HG03571 (cell line): ENCODE results near the gene CIT.
"Not testable (repeated sequence)": the region's sequence is repeated elsewhere in the genome, so short reads cannot be mapped to it uniquely, and the experiment has no call there.

ENCODE experiments used
- ATAC-seq: cut with Tn5 transposase; IDR thresholded peaks from one replicate; pipeline ENCODE4 v1.9.1; 2021; ENCODE audit not compliant: unreplicated experiment

The CIT gene

GRCh38 chr12:119660076-119660475 lies 217.0 kb downstream of the CIT start:
- no peak for ATAC-seq

GRCh38 chr12:119659289-119659897 lies 217.7 kb downstream of the CIT start:
- ATAC-seq, result no peak

- ATAC-seq, result not testable (repeated sequence)
These were observed 219.0 kb downstream of the CIT start for GRCh38 chr12:119658166-119658565.

GRCh38 chr12:119657001-119657400 lies 220.1 kb downstream of the CIT start:
- ATAC-seq, result not testable (repeated sequence)

- ATAC-seq, result no peak
These were observed 224.5 kb downstream of the CIT start for GRCh38 chr12:119652665-119653064.

- ATAC-seq, result no peak
These were observed 227.8 kb downstream of the CIT start for GRCh38 chr12:119649202-119649808.

- no peak for ATAC-seq
These were observed 231.5 kb downstream of the CIT start for GRCh38 chr12:119645535-119646059.

GRCh38 chr12:119644930-119645329 lies 232.2 kb downstream of the CIT start:
- ATAC-seq, result no peak

- no peak for ATAC-seq
These were observed 234.1 kb downstream of the CIT start for GRCh38 chr12:119642986-119643385.
